Gastroesophageal sphincter (tissue), 4 donors: ENCODE results near the gene APPBP2. TPM values are rescaled to one million over a fixed set of nuclear protein-coding genes. Genes with fewer than 3 reads are reported as not detected.
A peak's percentile ranks its signal among the peaks of the same experiment; 100 is the strongest.

Source experiments
- ATAC-seq: fragments of 150-250 bp; one replicate; pipeline ENCODE4 v1.9.1; 2016; ENCODE audit warnings: mild to moderate bottlenecking, moderate library complexity
- H3K27ac ChIP-seq, 4 donors: fragments of 200-600 bp; sonication (generic) in 3 of 4; 1 replicate in 3 of 4; 2 replicates in 1 of 4; pipeline ENCODE4 v1.5.1; 2016 to 2019
- H3K27me3 ChIP-seq: fragments of 200-600 bp; sonication (generic); one replicate; pipeline ENCODE4 v1.5.1; 2019
- H3K36me3 ChIP-seq, 2 donors: fragments of 200-600 bp; sonication (generic); one replicate each; pipeline ENCODE4 v1.5.1; 2019; ENCODE audit warnings: control low read depth in 1 of 2
- H3K4me1 ChIP-seq, 3 donors: fragments of 200-600 bp; sonication (generic); 1 replicate in 2 of 3; 2 replicates in 1 of 3; pipeline ENCODE4 v1.5.1; 2016 to 2019; ENCODE audit warnings: control low read depth in 2 of 3
- H3K4me3 ChIP-seq, 2 donors: fragments of 200-600 bp; sonication (generic); one replicate each; pipeline ENCODE4 v1.5.1; 2019; ENCODE audit warnings: mild to moderate bottlenecking in 1 of 2, moderate library complexity in 1 of 2
- H3K9me3 ChIP-seq, 3 donors: fragments of 200-600 bp; sonication (generic); one replicate each; pipeline ENCODE4 v1.5.1; 2017 to 2019; ENCODE audit warnings: control low read depth in 2 of 3
- CTCF ChIP-seq, 4 experiments: fragments of 200-600 bp in 2 of 4; fragments of 450-650 bp in 2 of 4; sonication (generic) in 1 of 4; IDR thresholded peaks; one replicate each; pipeline ENCODE4 v1.5.1; 2017 to 2019; ENCODE audit warnings: antibody characterized with exemption in 4 of 4, mild to moderate bottlenecking in 2 of 4, moderate library complexity in 2 of 4
- EP300 ChIP-seq: sonication (generic); formaldehyde crosslinking; IDR thresholded peaks from one replicate; pipeline ENCODE4 v1.6.1; 2017; ENCODE audit warnings: antibody characterized with exemption, mild to moderate bottlenecking
- POLR2A ChIP-seq, 2 donors: fragments of 450-650 bp; IDR thresholded peaks; one replicate each; pipeline ENCODE4 v1.6.1; 2017; ENCODE audit warnings: antibody characterized with exemption in 2 of 2, mild to moderate bottlenecking in 2 of 2, moderate library complexity in 1 of 2
- POLR2AphosphoS5 ChIP-seq: sonication (generic); formaldehyde crosslinking; IDR thresholded peaks from one replicate; pipeline ENCODE4 v1.6.1; 2017; ENCODE audit warnings: antibody characterized with exemption
- WGBS, 2 donors: methylation state at CpG; one replicate each; pipeline ENCODE4 v1.1.5; 2018; ENCODE audit warnings: low coverage in 1 of 2; 5-methylcytosine and 5-hydroxymethylcytosine counted together
- total RNA-seq, 4 donors: library from RNA; depleted of rRNA; stranded (reverse); fragments of >200 nt; gene quantifications; one replicate each; pipeline ENCODE4 v1.1.0, GENCODE V29; 2016

The APPBP2 gene
- total RNA-seq, 4 donors from 2014 or later = 30.0 to 39.2 (median 34.4) TPM

- no peak for TF ChIP-seq POLR2AphosphoS5
- TF ChIP-seq POLR2A (IDR thresholded peaks at IDR 0.05) = no peak
- no peak for TF ChIP-seq CTCF (IDR thresholded peaks at IDR 0.05)
- no peak for TF ChIP-seq EP300
- Histone ChIP-seq H3K27ac (no peak overlapping the region), H3K4me3 (no peak overlapping the region), H3K27me3 (no peaks in the 10 kb centered on the region), H3K9me3 (no peaks in the 10 kb centered on the region), H3K4me1 (peaks cover 0 to 26% (median 0%) of the 10 kb centered on the region in 3 donors), H3K36me3 (peaks cover 0 to 46% of the 10 kb centered on the region in 2 donors)
- ATAC-seq = no peak
Observed at GRCh38 chr17:60445144-60445543, 80.9 kb downstream of the APPBP2 start.

GRCh38 chr17:60443713-60444112 is 82.3 kb downstream of the APPBP2 start:
- Histone ChIP-seq H3K36me3 (peaks cover 0 to 32% of the 10 kb centered on the region in 2 donors), H3K27me3 (no peaks in the 10 kb centered on the region), H3K9me3 (no peaks in the 10 kb centered on the region), H3K4me1 (peaks cover 0 to 32% (median 0%) of the 10 kb centered on the region in 3 donors), H3K27ac (no peak overlapping the region), H3K4me3 (no peak overlapping the region)
- no peak for ATAC-seq
- no peak for TF ChIP-seq CTCF (IDR thresholded peaks at IDR 0.05)
- 59 to 92% methylated on average over 2 to 6 of the region's 6 CpGs for WGBS, 2 donors

- no peak for ATAC-seq
- H3K27ac ChIP-seq = no peak overlapping the region
Observed at GRCh38 chr17:60442271-60443173, 83.5 kb downstream of the APPBP2 start.

GRCh38 chr17:60439501-60439900 is 86.5 kb downstream of the APPBP2 start:
- H3K4me1 ChIP-seq = peaks cover 0 to 42% (median 0%) of the 10 kb centered on the region in 3 donors
- H3K36me3 ChIP-seq = no peaks in the 10 kb centered on the region
- H3K9me3 ChIP-seq = no peaks in the 10 kb centered on the region
- no peak overlapping the region for H3K4me3 ChIP-seq
- 0 to 9% methylated on average over 2 of the region's 2 CpGs for WGBS, 2 donors
- H3K27ac ChIP-seq = no peak overlapping the region
- H3K27me3 ChIP-seq = no peaks in the 10 kb centered on the region
- ATAC-seq = no peak
- TF ChIP-seq POLR2AphosphoS5 (no peak), CTCF (IDR thresholded peaks at IDR 0.05) (no peak), EP300 (no peak), POLR2A (IDR thresholded peaks at IDR 0.05) (no peak)

More at GRCh38 chr17:60442271-60443173, 83.5 kb downstream of the APPBP2 start:
- Histone ChIP-seq H3K27me3 (no peaks in the 10 kb centered on the region), H3K9me3 (no peaks in the 10 kb centered on the region), H3K4me3 (no peak overlapping the region), H3K36me3 (peaks cover 0 to 20% of the 10 kb centered on the region in 2 donors), H3K4me1 (peaks cover 0 to 32% (median 0%) of the 10 kb centered on the region in 3 donors)
- no peak for TF ChIP-seq EP300
- TF ChIP-seq CTCF (IDR thresholded peaks at IDR 0.05) = no peak
- peak; percentile 32 for TF ChIP-seq POLR2AphosphoS5
- no peak for TF ChIP-seq POLR2A (IDR thresholded peaks at IDR 0.05)
- 39 to 42% methylated on average over 5 to 6 of the region's 6 CpGs for WGBS, 2 donors

- 54 to 65% methylated on average over 5 of the region's 5 CpGs for WGBS, 2 donors
- no peak for TF ChIP-seq CTCF (IDR thresholded peaks at IDR 0.05)
- TF ChIP-seq POLR2AphosphoS5 = no peak
- no peak for TF ChIP-seq EP300
- TF ChIP-seq POLR2A (IDR thresholded peaks at IDR 0.05) = no peak
- no peak overlapping the region for H3K27ac ChIP-seq
- ATAC-seq = no peak
- H3K4me1 ChIP-seq = peaks cover 0 to 16% (median 0%) of the 10 kb centered on the region in 3 donors
- no peaks in the 10 kb centered on the region for H3K36me3 ChIP-seq
- no peaks in the 10 kb centered on the region for H3K27me3 ChIP-seq
- no peaks in the 10 kb centered on the region for H3K9me3 ChIP-seq
- H3K4me3 ChIP-seq = no peak overlapping the region
Observed at GRCh38 chr17:60436676-60437075, 89.4 kb downstream of the APPBP2 start.
